GM18951 (cell line): ENCODE results near the gene LTBP1.

Experiments
- POLR2A ChIP-seq: IDR thresholded peaks from 4 replicates; pipeline ENCODE4 v1.6.1; 2011; ENCODE audit warnings: mild to moderate bottlenecking; ENCODE audit not compliant: insufficient read length, insufficient read depth; ENCODE audit errors: extremely low read depth
- in situ Hi-C: fragments of 300-500 bp; cut with MboI; formaldehyde crosslinking; loops from one replicate; pipeline ENCODE4 v1.12.0; 2022; ENCODE audit warnings: low sequenced_read_pairs, mixed read lengths, inconsistent platforms; ENCODE audit not compliant: unreplicated experiment

The LTBP1 gene

DNA sequence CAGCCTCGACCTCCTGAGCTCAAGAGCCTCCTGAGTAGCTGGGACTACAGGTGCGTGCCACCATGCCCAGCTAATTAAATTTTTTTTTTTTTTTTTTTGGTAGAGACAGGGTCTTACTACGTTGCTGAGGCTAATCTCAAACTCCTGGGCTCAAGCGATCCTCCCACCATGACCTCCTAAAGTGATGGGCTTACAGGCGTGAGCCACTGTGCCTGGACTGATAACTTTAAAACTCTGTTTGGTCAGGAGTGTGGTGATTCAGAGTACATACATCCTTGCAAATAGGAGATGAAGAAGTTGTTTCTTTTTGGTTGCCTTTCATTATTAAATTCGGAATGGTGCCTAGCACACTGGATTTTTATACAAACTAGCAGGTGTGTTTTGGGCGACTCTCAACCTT is 73.0 kb downstream of the LTBP1 start:
- no peak for TF ChIP-seq POLR2A
- in situ Hi-C loops: no loop called here

DNA sequence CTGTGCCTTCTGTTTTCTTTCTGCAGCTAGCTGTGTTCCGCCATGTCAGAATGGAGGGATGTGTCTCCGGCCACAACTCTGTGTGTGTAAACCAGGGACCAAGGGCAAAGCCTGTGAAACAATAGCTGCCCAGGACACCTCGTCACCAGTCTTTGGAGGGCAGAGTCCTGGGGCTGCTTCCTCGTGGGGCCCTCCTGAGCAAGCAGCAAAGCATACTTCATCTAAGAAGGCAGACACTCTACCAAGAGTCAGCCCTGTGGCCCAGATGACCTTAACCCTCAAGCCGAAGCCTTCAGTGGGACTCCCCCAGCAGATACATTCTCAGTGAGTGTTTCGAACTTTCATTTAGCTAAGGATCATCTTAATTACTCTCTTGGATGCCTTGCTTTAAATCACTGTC is 74.1 kb downstream of the LTBP1 start:
- no peak for TF ChIP-seq POLR2A

DNA sequence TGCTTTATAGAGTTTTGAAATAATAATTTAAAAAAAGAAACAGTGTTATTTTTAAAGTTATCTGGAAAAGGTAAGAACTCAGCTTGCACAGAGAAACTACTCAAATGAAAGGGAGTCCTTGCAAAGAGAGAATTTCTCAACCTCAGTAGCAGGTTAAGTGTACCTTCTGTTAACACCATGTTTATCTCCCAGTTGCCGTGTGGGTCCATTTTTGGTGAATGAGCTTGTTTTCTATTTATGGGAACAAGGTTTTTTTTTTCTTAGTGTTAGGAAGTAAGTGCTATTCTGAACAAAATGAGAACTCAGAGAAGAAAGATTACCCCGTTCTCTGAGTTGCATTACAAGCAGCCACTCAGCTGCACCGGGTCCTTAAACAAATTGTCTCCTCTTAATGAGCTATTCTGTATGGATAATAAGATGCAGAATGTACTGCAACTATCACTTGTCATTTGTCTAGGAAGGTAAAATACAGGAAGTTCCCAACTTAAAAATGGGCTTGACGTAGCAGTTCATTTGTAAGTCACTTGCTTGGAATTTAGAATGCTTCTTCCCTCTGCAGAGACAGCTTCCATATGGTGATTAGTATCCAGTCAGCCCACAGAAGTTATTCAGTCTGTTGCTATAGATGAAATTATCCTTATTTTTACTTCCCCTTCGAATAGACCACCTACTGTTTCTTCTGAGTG is 74.9 kb downstream of the LTBP1 start:
- no peak for TF ChIP-seq POLR2A
- in situ Hi-C loops: no loop called here

More for the DNA sequence above, 74.1 kb downstream of the LTBP1 start:
- in situ Hi-C loops: no loop called here

DNA sequence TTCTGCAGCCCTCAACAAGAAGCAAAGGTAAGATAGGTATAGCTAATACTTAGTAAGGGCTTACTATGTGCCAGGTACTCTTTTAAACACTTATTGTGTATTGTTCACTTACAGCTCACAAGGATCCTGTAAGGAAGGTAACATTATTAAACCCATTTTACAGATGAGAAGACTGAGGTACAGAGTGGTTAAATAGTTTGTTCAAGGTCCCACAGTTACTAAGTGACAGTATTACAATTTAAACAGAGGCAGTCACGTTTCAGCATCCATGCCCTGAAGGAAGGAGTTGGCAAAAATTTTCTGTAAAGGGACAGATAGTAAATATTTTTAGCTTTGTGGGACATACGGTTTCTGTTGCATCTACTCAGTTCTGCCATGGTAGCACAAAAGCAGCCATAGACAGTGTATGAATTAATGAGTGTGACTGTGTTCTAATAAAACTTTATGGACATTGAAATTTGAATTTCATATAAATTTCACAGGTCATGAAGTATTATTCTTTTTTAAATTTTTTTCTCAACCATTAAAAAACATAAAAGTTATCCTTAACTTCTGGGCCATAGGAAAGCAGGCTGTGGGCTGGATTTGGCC is 75.7 kb downstream of the LTBP1 start:
- no peak for TF ChIP-seq POLR2A
- in situ Hi-C loops: no loop called here

DNA sequence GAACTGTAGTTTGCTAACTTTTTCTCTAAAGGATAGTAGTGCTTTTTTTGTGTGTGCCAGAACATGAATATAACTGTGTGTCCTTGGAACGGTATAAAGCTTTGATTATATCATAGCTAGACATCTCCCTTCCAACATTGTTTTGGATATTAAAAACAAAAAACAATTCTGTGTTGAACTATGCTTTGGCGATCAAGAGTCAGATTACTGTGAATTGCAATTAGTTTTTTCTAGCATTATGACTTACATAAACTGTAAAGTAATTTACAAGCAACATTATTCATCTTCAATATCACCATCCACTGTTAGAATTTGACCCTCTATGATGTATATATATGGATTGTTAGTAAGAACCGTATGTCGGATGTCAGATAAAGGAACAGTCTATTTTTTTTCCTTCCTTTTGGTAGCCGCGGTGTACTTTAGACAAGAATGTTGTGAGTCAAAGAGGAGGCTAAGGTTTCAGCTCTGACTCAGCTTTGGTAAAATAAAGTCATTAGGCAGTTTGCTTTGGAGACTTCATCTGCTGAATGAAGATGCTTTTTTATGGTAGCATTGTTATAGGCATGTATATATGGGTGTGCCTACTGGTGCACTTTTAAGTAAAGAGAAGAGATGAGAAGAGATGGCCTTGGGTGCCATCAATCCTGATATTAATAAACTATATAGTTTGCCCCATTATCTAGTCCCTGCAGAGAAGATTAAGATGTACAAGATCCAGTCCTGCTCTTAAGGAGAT is 76.4 kb downstream of the LTBP1 start:
- no peak for TF ChIP-seq POLR2A
- in situ Hi-C loops: no loop called here

DNA sequence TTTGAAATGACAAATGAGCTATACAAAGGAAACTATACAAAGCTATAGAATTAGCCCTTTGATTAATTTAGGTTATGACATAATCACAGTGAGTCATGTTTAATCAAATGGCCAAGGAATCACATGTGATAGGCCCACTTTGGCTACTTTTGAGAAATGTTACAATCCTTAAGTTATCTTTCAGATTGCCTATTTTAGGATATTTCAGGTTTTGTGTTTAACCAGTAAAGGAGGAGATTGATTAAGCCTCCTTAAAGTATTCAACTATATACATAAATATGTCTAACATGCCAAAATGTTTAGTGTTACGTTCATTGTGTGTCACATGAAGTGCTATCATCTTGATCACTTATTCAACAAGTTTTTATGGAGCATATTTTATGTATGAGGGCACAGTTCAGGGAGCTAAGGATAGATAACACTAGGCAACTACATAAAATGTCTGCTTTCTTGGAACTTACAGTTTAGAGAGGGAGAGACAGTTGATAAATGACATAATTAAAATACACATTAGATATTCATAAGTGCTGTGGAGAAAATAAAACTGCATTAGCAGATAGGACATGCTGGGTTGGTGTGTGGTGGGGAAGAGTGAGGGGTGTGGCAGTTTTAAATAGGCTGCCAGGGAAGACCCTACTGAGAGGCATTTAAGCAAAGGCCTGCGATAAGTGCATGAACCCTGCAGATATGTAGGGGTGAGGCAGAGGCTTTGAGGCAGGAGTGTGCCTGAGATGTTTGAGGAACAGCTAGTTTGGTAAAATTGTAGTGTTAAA is 77.2 kb downstream of the LTBP1 start:
- no peak for TF ChIP-seq POLR2A
- in situ Hi-C loops: no loop called here

DNA sequence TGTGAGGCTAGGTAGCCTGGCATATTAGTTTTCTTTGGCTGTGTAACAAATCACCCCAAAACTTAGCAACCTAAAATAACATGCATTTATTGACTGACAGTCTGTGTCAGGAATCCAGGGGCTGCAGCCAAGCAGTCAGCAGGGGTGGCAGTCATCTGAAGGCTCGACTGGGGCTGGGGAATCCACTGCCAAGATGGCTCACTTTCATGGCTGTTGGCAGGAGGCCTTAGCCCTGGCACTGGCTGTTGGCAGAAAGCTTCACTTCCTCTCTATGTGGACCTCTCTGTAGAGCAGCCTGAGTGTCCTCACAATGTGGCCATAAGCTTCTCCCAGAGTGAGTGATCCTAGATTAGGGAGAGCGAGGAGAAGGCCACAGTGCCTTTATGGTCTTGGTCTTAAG is 78.0 kb downstream of the LTBP1 start:
- in situ Hi-C loops: no loop called here

DNA sequence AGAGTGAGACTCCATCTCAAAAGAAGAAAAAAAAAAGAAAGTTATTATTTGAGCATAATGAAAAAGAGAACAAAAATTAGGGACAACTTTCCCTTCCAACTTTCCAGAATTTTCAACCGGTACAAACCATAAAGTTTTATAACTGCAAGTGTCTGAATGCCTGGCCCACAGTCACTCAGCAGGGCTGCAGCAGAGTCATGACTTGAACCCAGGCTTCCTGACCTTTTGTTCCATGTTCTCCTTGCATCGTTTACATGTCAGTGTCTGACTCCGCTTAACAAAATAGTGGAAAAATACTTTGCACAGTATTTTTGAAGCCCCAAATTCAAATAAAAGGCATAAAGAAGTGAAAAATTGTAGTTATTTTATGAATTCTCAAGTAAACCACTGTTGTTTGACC is 82.7 kb downstream of the LTBP1 start:
- in situ Hi-C loops: no loop called here
- no peak for TF ChIP-seq POLR2A

More for the DNA sequence above, 78.0 kb downstream of the LTBP1 start:
- no peak for TF ChIP-seq POLR2A

DNA sequence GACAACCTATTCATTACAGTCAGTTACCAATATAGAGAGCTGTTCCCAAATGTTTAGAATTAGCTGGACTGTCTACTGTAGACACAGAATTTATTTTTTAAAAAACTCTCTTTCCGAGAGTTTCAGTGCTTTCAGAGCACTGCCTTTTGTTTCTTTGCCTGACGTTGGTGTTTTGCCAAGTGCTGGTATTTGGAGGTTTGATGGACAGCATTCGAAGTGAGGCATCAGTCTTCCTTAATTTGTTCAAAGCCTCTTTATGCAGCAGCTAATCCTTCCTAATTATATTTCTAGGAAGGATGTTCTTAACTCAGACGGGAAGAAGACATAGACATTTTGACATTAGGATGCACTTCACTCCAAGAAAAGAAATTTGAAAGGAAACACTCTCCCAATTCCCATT is 83.2 kb downstream of the LTBP1 start:
- in situ Hi-C loops: no loop called here
- TF ChIP-seq POLR2A: no peak

DNA sequence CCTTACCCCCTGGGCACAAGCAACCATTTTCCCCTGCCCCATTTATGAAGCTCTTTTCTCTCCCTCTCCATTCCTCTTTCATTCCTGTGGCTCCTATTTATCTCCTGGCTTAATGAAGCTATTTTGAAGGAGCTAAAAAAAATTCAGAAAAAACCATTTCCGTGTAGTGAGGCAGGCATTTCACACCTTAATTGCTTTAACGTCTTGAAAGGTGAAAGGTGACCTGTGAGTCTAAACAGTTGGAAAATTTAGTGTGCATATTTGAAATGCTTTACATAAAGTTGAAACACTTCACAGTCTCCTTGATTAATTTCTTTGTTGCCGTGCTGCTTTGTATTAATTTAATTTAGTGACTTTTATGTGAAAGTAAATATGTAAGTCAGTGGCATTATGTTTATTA is 83.6 kb downstream of the LTBP1 start:
- in situ Hi-C loops: no loop called here

DNA sequence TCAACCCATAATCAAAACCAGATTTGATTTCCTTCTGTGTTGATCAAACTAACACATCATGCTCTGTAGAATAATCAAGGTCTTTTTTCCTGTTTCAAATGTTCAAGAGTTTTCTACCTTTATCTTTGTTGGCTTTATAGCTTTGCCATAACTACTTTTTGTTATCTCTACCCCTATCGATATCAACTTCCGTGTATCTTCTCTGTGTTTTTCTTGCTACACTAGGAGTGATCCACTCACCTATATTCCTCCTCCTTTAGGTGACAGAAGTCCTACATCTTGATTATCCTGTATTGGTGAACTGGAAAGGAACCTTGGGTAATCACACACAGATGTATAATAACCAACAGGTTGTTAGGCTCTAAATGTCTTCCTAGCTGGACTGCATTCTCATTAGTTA is 85.5 kb downstream of the LTBP1 start:
- in situ Hi-C loops: no loop called here
- TF ChIP-seq POLR2A: no peak

More for the DNA sequence above, 83.6 kb downstream of the LTBP1 start:
- no peak for TF ChIP-seq POLR2A

DNA sequence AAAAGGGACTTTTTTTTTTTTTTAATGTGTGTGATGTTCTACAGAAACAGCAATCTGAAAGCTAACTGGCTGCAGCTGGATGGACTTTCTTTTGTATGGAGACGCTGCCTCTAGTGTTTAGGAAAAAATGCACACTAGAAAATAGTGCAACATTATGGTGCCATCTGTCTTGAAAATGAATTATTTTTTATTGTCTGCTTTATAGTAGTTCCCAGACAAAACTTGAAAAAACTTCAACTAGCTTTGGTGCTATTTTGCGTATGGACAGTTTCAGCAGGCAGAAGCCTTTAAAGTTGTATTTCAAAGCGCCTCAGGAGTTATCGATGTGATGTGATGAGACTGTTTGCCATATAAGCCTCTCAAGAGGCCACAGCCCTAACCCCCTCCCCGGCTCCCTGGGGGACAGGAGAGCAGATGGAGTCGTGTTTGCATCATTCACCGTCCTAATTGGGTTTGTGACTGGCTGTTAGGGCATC is 86.9 kb downstream of the LTBP1 start:
- TF ChIP-seq POLR2A: no peak
- in situ Hi-C loops: no loop called here

DNA sequence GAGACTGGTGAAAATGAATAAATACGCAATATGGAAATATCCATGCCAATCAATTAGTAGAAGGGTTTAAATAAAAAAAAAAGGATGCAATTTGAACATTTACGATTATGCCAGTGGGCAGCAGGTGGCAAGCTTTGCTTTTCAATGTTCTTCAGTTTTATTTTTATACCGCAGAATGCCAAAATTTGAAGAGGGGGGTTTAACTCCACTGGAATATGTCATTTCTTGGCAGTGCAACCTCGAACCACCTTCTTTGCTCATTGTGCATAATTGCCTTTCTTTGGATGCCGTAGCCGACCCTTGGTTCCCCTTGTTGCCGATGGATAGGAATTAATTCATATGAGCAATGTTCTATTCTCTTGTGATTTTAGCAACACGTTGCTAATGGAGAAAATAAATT is 88.0 kb downstream of the LTBP1 start:
- in situ Hi-C loops: no loop called here
- no peak for TF ChIP-seq POLR2A
